K562 (cell line): Measurements from ENCODE around the gene SLC25A26. TPM values are rescaled to one million over a fixed set of nuclear protein-coding genes. Genes with fewer than 3 reads are reported as not detected.

Source experiments
- ATAC-seq: fragments of 200-7000 bp; cut with Tn5 transposase; 3 replicates; pipeline ENCODE4 v1.9.1; 2020; ENCODE audit warnings: moderate library complexity
- BruUV-seq: library from RNA; stranded (reverse); fragments of 400-500 nt; replicated peaks from 2 replicates; lab custom pipeline; 2021; lab: Mats Ljungman, UMichigan
- CTCF ChIA-PET: fragments of 300-600 bp; formaldehyde crosslinking; extraction: SDS; loops from one replicate; lab custom pipeline; 2021; ENCODE audit warnings: low intra/inter-chr PET ratio; lab: Yijun Ruan, JAX
- POLR2A ChIA-PET: fragments of 300-600, 350-650 bp; sonication (Branson Sonifier 250); formaldehyde crosslinking; extraction: SDS; loops from one replicate; lab custom pipeline; 2021; ENCODE audit warnings: antibody characterized with exemption, inconsistent platforms; lab: Yijun Ruan, JAX
- DNase-seq, 4 experiments: peaks; one replicate each; pipeline versions ENCODE4 v3.0.0 to v3.0.0-alpha.2; 2011 to 2018; ENCODE audit warnings: low spot score in 3 of 4, mixed read lengths in 3 of 4; ENCODE audit errors: extremely low read depth in 1 of 4
- FAIRE-seq: peaks from 2 replicates; lab custom pipeline; 2011; peaks lifted over from hg19 to GRCh38; lab: Jason Lieb, UNC
- H2AFZ ChIP-seq: 2 replicates; pipeline ENCODE4 v1.6.0; 2011; ENCODE audit warnings: low read depth, low read length, control low read depth, inconsistent platforms
- H3K27ac ChIP-seq: fragments of 200-600 bp; 3 replicates; pipeline ENCODE4 v1.8.0; 2011; ENCODE audit warnings: low read depth, mild to moderate bottlenecking, control low read depth, inconsistent platforms, low read length, moderate library complexity, mixed read lengths; ENCODE audit errors: extremely low read depth
- H3K27me3 ChIP-seq, 2 experiments: fragments of 300-600 bp in 1 of 2; 2 replicates in 1 of 2; 3 replicates in 1 of 2; pipeline versions ENCODE4 v1.6.0 to v1.8.0; 2011; ENCODE audit warnings: inconsistent platforms in 2 of 2, low read length in 2 of 2, mild to moderate bottlenecking in 1 of 2, mixed read lengths in 1 of 2, moderate library complexity in 1 of 2; ENCODE audit not compliant: control insufficient read depth in 2 of 2, insufficient read depth in 2 of 2
- H3K36me3 ChIP-seq: fragments of 300-600 bp; 3 replicates; pipeline ENCODE4 v1.8.0; 2011; ENCODE audit warnings: mild to moderate bottlenecking, low read length, inconsistent platforms; ENCODE audit not compliant: control insufficient read depth, insufficient read depth
- H3K4me1 ChIP-seq, 2 experiments: fragments of 200-600 bp in 1 of 2; replicated peaks in 1 of 2; 2 replicates in 1 of 2; 3 replicates in 1 of 2; pipeline versions ENCODE4 v1.5.1 to v1.8.0; 2011; ENCODE audit warnings: inconsistent platforms in 2 of 2, low read length in 2 of 2, mild to moderate bottlenecking in 1 of 2, mixed read lengths in 1 of 2, moderate library complexity in 1 of 2; ENCODE audit not compliant: control insufficient read depth in 2 of 2, insufficient read depth in 2 of 2
- H3K4me2 ChIP-seq: 2 replicates; pipeline ENCODE4 v1.6.1; 2011; ENCODE audit warnings: low read length, control low read depth, inconsistent platforms, mixed read lengths; ENCODE audit not compliant: insufficient read depth
- H3K4me3 ChIP-seq: fragments of 200-600 bp; sonication (generic), shearing (Covaris generic); 2 replicates; pipeline ENCODE4 v1.5.1; 2016; ENCODE audit warnings: control low read depth, inconsistent platforms
- H3K79me2 ChIP-seq: fragments of 200-600 bp; 3 replicates; pipeline ENCODE4 v1.8.0; 2011; ENCODE audit warnings: low read length, inconsistent platforms; ENCODE audit not compliant: control insufficient read depth, insufficient read depth
- H3K9ac ChIP-seq, 2 experiments: 2 replicates each; pipeline versions ENCODE4 v1.6.0 to v1.6.1; 2011; ENCODE audit warnings: low read depth in 2 of 2, low read length in 2 of 2, control low read depth in 1 of 2, inconsistent platforms in 1 of 2, mild to moderate bottlenecking in 1 of 2, mixed read lengths in 1 of 2; ENCODE audit not compliant: insufficient read depth in 1 of 2
- H3K9me1 ChIP-seq: one replicate; pipeline ENCODE4 v1.6.0; 2011; ENCODE audit warnings: inconsistent platforms, mild to moderate bottlenecking, low read length, moderate library complexity; ENCODE audit not compliant: control insufficient read depth, insufficient read depth
- H3K9me3 ChIP-seq: replicated peaks from 2 replicates; pipeline ENCODE4 v1.5.1; 2011; ENCODE audit warnings: low read depth, low read length, inconsistent platforms; ENCODE audit not compliant: control insufficient read depth, insufficient read depth
- H4K20me1 ChIP-seq: replicated peaks from 2 replicates; pipeline ENCODE4 v1.6.1; 2011; ENCODE audit warnings: low read length, inconsistent platforms, mixed read lengths; ENCODE audit not compliant: control insufficient read depth, insufficient read depth
- BMI1 ChIP-seq: fragments of 150-350 bp; IDR thresholded peaks from 2 replicates; pipeline ENCODE4 v1.6.1; 2014; ENCODE audit warnings: low read length
- WGBS: fragments of 100-300 bp; shearing (Covaris generic); methylation state at CpG from one replicate; pipeline ENCODE4 v1.1.6; 2016; ENCODE audit warnings: low coverage, mixed read lengths; ENCODE audit not compliant: insufficient coverage; ENCODE audit errors: missing lambda C conversion rate; 5-methylcytosine and 5-hydroxymethylcytosine counted together
- in situ Hi-C: fragments of 300-500 bp; cut with MboI; formaldehyde crosslinking; loops from 4 replicates; pipeline ENCODE4 v1.15.0; 2018; ENCODE audit warnings: inconsistent platforms, mixed read lengths
- intact Hi-C: fragments of 100-400 bp; cut with micrococcal nuclease; formaldehyde crosslinking; loops from 2 replicates; pipeline ENCODE4 v1.14.2; 2022
- polyA plus RNA-seq, 8 experiments: library from polyadenylated mRNA; depleted of rRNA in 4 of 8; stranded (reverse) in 5 of 8; unstranded in 3 of 8; fragments of >200 nt; fragmentation: Nextera tagmentation in 2 of 8; fragmentation: Illumina TruSeq in 1 of 8; extraction: Ambion mirVana in 2 of 8; extraction: Trizol in 1 of 8; gene quantifications; 2 replicates each; pipeline versions ENCODE4 v1.2.1 to v1.2.3, GENCODE V29; 2011 to 2014; ENCODE audit warnings: inconsistent platforms in 1 of 8, missing spikeins in 1 of 8
- total RNA-seq, 7 experiments: library from RNA; depleted of rRNA in 6 of 7; stranded (reverse); fragments of >200 nt in 6 of 7; fragmentation: Illumina TruSeq in 2 of 7; extraction: Trizol in 2 of 7; gene quantifications; 2 replicates each; pipeline versions ENCODE4 v1.2.1 to v1.2.3, GENCODE V29; 2011 to 2021; ENCODE audit warnings: low replicate concordance in 1 of 7
- TF ChIP-seq, protein P1 (sequence below): sonication (generic); formaldehyde crosslinking; IDR thresholded peaks from 2 replicates; pipeline ENCODE4 v1.8.1; 2023; ENCODE audit warnings: mild to moderate bottlenecking, missing genetic modification reagents
- TF ChIP-seq, protein P2 (sequence below), 2 experiments: IDR thresholded peaks in 1 of 2; conservative IDR thresholded peaks in 1 of 2; 2 replicates each; pipeline ENCODE4 v1.6.1; 2016; ENCODE audit warnings: low read depth in 2 of 2, mild to moderate bottlenecking in 1 of 2, missing compliant biosample characterization in 1 of 2, missing genetic modification characterization in 1 of 2, moderate library complexity in 1 of 2
- TF ChIP-seq, protein P3 (sequence below): fragments of 200-400 bp; formaldehyde crosslinking; IDR thresholded peaks from 2 replicates; pipeline ENCODE4 v1.6.1; 2017; ENCODE audit warnings: mild to moderate bottlenecking, low read depth, low read length, moderate library complexity
- TF ChIP-seq, protein P4 (sequence below): sonication (generic); formaldehyde crosslinking; IDR thresholded peaks from 2 replicates; pipeline ENCODE4 v1.8.1; 2023; ENCODE audit warnings: mild to moderate bottlenecking, missing genetic modification reagents

Gene SLC25A26
- total and polyA plus RNA-seq, 9 of the 15 experiments (the other 6 are each of a cell fraction or from before 2014, with no cell fraction given): 7.2 to 29.1 (median 12.6) TPM

DNA sequence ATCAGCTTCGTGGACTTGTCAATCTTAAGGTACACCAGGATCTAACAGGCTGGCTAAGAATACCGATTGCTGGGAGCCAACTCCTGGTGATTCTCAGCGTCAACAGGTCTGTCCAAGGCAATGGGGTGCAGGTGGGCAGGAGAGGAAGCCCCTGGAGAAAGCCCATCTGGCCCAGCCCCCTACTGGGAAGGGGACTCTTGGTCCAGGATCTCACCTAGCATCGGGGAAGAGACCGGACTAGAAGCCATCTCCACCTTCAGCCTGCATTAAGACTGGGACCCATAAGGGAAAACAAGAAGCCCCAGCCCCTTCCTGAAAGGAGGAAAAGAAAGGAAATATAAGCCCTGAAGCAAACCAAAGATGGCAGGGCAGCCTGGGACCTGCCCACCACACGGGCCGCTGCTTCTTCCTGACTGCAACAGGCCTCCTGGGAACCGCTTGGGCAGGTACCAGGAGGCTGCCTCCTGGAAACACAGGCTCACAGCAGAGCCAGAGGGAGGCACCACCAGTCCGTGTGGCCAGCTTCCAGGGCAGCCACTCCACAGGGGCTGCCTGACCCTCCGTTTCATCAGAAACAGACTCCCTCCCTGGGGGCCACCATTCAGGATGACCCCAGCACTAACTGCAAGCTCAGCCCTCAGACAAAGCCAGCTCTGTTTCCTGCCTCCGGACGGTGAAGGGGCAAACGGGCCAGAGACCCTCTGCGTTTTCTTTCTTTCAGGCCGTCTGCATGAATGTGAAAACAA is 179.8 kb downstream of the SLC25A26 start (continued):
- TF ChIP-seq, protein P1, sequence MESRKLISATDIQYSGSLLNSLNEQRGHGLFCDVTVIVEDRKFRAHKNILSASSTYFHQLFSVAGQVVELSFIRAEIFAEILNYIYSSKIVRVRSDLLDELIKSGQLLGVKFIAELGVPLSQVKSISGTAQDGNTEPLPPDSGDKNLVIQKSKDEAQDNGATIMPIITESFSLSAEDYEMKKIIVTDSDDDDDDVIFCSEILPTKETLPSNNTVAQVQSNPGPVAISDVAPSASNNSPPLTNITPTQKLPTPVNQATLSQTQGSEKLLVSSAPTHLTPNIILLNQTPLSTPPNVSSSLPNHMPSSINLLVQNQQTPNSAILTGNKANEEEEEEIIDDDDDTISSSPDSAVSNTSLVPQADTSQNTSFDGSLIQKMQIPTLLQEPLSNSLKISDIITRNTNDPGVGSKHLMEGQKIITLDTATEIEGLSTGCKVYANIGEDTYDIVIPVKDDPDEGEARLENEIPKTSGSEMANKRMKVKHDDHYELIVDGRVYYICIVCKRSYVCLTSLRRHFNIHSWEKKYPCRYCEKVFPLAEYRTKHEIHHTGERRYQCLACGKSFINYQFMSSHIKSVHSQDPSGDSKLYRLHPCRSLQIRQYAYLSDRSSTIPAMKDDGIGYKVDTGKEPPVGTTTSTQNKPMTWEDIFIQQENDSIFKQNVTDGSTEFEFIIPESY (CRISPR knock-in tag): no peak
- TF ChIP-seq, protein P2, sequence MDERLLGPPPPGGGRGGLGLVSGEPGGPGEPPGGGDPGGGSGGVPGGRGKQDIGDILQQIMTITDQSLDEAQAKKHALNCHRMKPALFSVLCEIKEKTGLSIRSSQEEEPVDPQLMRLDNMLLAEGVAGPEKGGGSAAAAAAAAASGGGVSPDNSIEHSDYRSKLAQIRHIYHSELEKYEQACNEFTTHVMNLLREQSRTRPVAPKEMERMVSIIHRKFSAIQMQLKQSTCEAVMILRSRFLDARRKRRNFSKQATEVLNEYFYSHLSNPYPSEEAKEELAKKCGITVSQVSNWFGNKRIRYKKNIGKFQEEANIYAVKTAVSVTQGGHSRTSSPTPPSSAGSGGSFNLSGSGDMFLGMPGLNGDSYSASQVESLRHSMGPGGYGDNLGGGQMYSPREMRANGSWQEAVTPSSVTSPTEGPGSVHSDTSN (CRISPR knock-in tag; IDR thresholded peaks at IDR 0.05; ENCODE audit: low read depth): no peak
- TF ChIP-seq, protein P2 (tag; conservative IDR thresholded peaks at IDR 0.05; ENCODE audit: low read depth): no peak

DNA sequence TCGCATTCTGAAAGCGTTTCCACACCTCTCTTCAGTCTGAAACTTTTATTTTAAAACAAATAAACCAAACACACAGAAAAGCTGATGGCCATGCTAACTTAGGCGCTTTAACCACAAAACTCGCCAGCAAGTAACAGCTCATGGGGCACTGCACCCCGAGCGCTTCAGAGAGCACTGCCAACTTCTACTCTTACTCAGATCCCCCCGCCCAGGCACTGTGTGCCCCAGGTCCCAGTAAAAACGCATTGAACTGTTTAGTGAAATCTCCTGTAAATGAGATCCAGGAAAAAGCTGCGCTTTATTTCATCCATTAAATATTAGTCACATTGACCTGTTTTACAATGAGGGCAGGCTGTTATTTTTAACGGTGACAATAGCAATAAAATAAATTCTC is 180.4 kb downstream of the SLC25A26 start:
- in situ Hi-C loops (loop anchor here (10.0 kb wide), 1 partner anchor 424 kb away; no protein-coding TSS in a partner anchor), intact Hi-C loops (no loop called here)
- Histone ChIP-seq H3K9me1 (no peaks in the 10 kb centered on the region), H2AFZ (no peak overlapping the region), H3K4me2 (no peak overlapping the region), H3K36me3 (no peaks in the 10 kb centered on the region), H3K4me1 (no peaks in the 10 kb centered on the region; a peak in 1 of 5 replicates), H3K9me3 (no peaks in the 10 kb centered on the region), H3K27me3 (peaks cover 0 to 14% of the 10 kb centered on the region in 2 experiments; a peak in 2 of 5 replicates), H3K27ac (no peak overlapping the region), H3K4me3 (no peak overlapping the region), H4K20me1 (no peaks in the 10 kb centered on the region), H3K79me2 (no peaks in the 10 kb centered on the region), H3K9ac (no peak overlapping the region)
- ATAC-seq (no peak), FAIRE-seq (no peak), DNase-seq (no peak)
- WGBS: 25% methylated on average over 9 of the region's 10 CpGs
- ChIA-PET CTCF (no interaction called here), POLR2A (interaction anchor here (0.6 to 2.3 kb wide), 2 partner anchors 11 to 24 kb away, joined by 3 to 6 read pairs; no protein-coding TSS in a partner anchor)
- BruUV-seq: no TSS peak
- TF ChIP-seq, protein P3, sequence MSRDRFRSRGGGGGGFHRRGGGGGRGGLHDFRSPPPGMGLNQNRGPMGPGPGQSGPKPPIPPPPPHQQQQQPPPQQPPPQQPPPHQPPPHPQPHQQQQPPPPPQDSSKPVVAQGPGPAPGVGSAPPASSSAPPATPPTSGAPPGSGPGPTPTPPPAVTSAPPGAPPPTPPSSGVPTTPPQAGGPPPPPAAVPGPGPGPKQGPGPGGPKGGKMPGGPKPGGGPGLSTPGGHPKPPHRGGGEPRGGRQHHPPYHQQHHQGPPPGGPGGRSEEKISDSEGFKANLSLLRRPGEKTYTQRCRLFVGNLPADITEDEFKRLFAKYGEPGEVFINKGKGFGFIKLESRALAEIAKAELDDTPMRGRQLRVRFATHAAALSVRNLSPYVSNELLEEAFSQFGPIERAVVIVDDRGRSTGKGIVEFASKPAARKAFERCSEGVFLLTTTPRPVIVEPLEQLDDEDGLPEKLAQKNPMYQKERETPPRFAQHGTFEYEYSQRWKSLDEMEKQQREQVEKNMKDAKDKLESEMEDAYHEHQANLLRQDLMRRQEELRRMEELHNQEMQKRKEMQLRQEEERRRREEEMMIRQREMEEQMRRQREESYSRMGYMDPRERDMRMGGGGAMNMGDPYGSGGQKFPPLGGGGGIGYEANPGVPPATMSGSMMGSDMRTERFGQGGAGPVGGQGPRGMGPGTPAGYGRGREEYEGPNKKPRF: no peak
- TF ChIP-seq, protein P4, sequence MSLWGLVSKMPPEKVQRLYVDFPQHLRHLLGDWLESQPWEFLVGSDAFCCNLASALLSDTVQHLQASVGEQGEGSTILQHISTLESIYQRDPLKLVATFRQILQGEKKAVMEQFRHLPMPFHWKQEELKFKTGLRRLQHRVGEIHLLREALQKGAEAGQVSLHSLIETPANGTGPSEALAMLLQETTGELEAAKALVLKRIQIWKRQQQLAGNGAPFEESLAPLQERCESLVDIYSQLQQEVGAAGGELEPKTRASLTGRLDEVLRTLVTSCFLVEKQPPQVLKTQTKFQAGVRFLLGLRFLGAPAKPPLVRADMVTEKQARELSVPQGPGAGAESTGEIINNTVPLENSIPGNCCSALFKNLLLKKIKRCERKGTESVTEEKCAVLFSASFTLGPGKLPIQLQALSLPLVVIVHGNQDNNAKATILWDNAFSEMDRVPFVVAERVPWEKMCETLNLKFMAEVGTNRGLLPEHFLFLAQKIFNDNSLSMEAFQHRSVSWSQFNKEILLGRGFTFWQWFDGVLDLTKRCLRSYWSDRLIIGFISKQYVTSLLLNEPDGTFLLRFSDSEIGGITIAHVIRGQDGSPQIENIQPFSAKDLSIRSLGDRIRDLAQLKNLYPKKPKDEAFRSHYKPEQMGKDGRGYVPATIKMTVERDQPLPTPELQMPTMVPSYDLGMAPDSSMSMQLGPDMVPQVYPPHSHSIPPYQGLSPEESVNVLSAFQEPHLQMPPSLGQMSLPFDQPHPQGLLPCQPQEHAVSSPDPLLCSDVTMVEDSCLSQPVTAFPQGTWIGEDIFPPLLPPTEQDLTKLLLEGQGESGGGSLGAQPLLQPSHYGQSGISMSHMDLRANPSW (CRISPR knock-in tag): no peak
- TF ChIP-seq BMI1: no peak
